Measurements from ENCODE around the gene TRPM3.

TRPM3 gene

GRCh38 chr9:70773579-70773978, 347.8 kb downstream of the TRPM3 start:
- H3K27ac ChIP-seq: no peak overlapping the region
- in situ Hi-C loops (cut with HindIII; ENCODE audit: low pct_ligation_motif_present, low sequenced_read_pairs): no loop called here
- TF ChIP-seq CTCF (IDR thresholded peaks at IDR 0.05; ENCODE audit: low read depth, low read length, missing control alignments): no peak
- H3K36me3 ChIP-seq (replicated peaks): no peaks in the 10 kb centered on the region
- no peak for DNase-seq
- H3K4me3 ChIP-seq (ENCODE audit: low read depth, low read length): no peak overlapping the region
- H3K27me3 ChIP-seq (replicated peaks): no peaks in the 10 kb centered on the region

GRCh38 chr9:70772601-70773000, 348.8 kb downstream of the TRPM3 start:
- Histone ChIP-seq H3K4me3 (ENCODE audit: low read depth, low read length) (no peak overlapping the region), H3K27me3 (replicated peaks) (no peaks in the 10 kb centered on the region), H3K27ac (no peak overlapping the region), H3K36me3 (replicated peaks) (no peaks in the 10 kb centered on the region)
- DNase-seq: no peak
- in situ Hi-C loops (cut with HindIII; ENCODE audit: low pct_ligation_motif_present, low sequenced_read_pairs): no loop called here
- TF ChIP-seq CTCF (IDR thresholded peaks at IDR 0.05; ENCODE audit: low read depth, low read length, missing control alignments): no peak

- Histone ChIP-seq H3K27ac (no peak overlapping the region), H3K4me3 (ENCODE audit: low read depth, low read length) (no peak overlapping the region), H3K36me3 (replicated peaks) (no peaks in the 10 kb centered on the region), H3K27me3 (replicated peaks) (no peaks in the 10 kb centered on the region)
- TF ChIP-seq CTCF (IDR thresholded peaks at IDR 0.05; ENCODE audit: low read depth, low read length, missing control alignments): no peak
- in situ Hi-C loops (cut with HindIII; ENCODE audit: low pct_ligation_motif_present, low sequenced_read_pairs): no loop called here
- DNase-seq: no peak
Observed at GRCh38 chr9:70765946-70766345, 355.5 kb downstream of the TRPM3 start.

GRCh38 chr9:70761139-70761670, 360.2 kb downstream of the TRPM3 start:
- Histone ChIP-seq H3K36me3 (replicated peaks) (no peaks in the 10 kb centered on the region), H3K27ac (no peak overlapping the region), H3K27me3 (replicated peaks) (no peaks in the 10 kb centered on the region), H3K4me3 (ENCODE audit: low read depth, low read length) (no peak overlapping the region)
- TF ChIP-seq CTCF (IDR thresholded peaks at IDR 0.05; ENCODE audit: low read depth, low read length, missing control alignments): no peak
- no peak for DNase-seq
- in situ Hi-C loops (cut with HindIII; ENCODE audit: low pct_ligation_motif_present, low sequenced_read_pairs): no loop called here

- Histone ChIP-seq H3K4me3 (ENCODE audit: low read depth, low read length) (no peak overlapping the region), H3K27me3 (replicated peaks) (no peaks in the 10 kb centered on the region), H3K36me3 (replicated peaks) (no peaks in the 10 kb centered on the region), H3K27ac (no peak overlapping the region)
- DNase-seq: no peak
- TF ChIP-seq CTCF (IDR thresholded peaks at IDR 0.05; ENCODE audit: low read depth, low read length, missing control alignments): no peak
- in situ Hi-C loops (cut with HindIII; ENCODE audit: low pct_ligation_motif_present, low sequenced_read_pairs): no loop called here
Observed at GRCh38 chr9:70760228-70760627, 361.2 kb downstream of the TRPM3 start.

GRCh38 chr9:70753311-70753710, 368.1 kb downstream of the TRPM3 start:
- TF ChIP-seq CTCF (IDR thresholded peaks at IDR 0.05; ENCODE audit: low read depth, low read length, missing control alignments): no peak
- in situ Hi-C loops (cut with HindIII; ENCODE audit: low pct_ligation_motif_present, low sequenced_read_pairs): no loop called here
- Histone ChIP-seq H3K4me3 (ENCODE audit: low read depth, low read length) (no peak overlapping the region), H3K36me3 (replicated peaks) (no peaks in the 10 kb centered on the region), H3K27me3 (replicated peaks) (no peaks in the 10 kb centered on the region), H3K27ac (no peak overlapping the region)
- no peak for DNase-seq
